Ascending aorta (tissue), 2 donors: ENCODE measurements around the gene SPINT2. TPM values are rescaled to one million over a fixed set of nuclear protein-coding genes. Genes with fewer than 3 reads are reported as not detected.

Source experiments
- DNase-seq, 2 donors: peaks; one replicate each; pipeline ENCODE4 v3.0.0-alpha.2; 2019; ENCODE audit warnings: low spot score in 2 of 2
- H3K27ac ChIP-seq, 2 donors: fragments of 200-600 bp; sonication (generic); one replicate each; pipeline ENCODE4 v1.5.1; 2016 to 2017; ENCODE audit warnings: mild to moderate bottlenecking in 1 of 2
- H3K27me3 ChIP-seq: fragments of 200-600 bp; sonication (generic); one replicate; pipeline ENCODE4 v1.5.1; 2017
- H3K36me3 ChIP-seq, 2 donors: fragments of 200-600 bp; sonication (generic); one replicate each; pipeline ENCODE4 v1.5.1; 2016
- H3K4me1 ChIP-seq, 2 donors: fragments of 200-600 bp; sonication (generic); one replicate each; pipeline ENCODE4 v1.5.1; 2016 to 2017; ENCODE audit warnings: mild to moderate bottlenecking in 1 of 2
- H3K4me3 ChIP-seq, 2 donors: fragments of 200-600 bp; sonication (generic); one replicate each; pipeline ENCODE4 v1.5.1; 2016 to 2017; ENCODE audit warnings: mild to moderate bottlenecking in 1 of 2
- H3K9me3 ChIP-seq, 2 donors: fragments of 200-600 bp; sonication (generic); one replicate each; pipeline ENCODE4 v1.5.1; 2016
- intact Hi-C: fragments of 100-400 bp; cut with DNase I; formaldehyde crosslinking; loops from one replicate; pipeline ENCODE4 v1.15.1; 2023
- total RNA-seq: library from RNA; depleted of rRNA; stranded (reverse); fragments of >200 nt; gene quantifications from one replicate; pipeline ENCODE4 v1.1.0, GENCODE V29; 2016
- TF ChIP-seq, protein P1 (sequence below), 3 experiments: fragments of 200-600 bp in 2 of 3; fragments of 450-650 bp in 1 of 3; sonication (generic) in 2 of 3; IDR thresholded peaks; one replicate each; pipeline ENCODE4 v1.5.1; 2016 to 2019; ENCODE audit warnings: antibody characterized with exemption in 3 of 3, mild to moderate bottlenecking in 1 of 3, moderate library complexity in 1 of 3

SPINT2 gene, protein sequence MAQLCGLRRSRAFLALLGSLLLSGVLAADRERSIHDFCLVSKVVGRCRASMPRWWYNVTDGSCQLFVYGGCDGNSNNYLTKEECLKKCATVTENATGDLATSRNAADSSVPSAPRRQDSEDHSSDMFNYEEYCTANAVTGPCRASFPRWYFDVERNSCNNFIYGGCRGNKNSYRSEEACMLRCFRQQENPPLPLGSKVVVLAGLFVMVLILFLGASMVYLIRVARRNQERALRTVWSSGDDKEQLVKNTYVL
- total RNA-seq, result 193 TPM

GRCh38 chr19:38264486-38265212, at the start of gene SPINT2:
TSS of gene SPINT2 (plus strand) at chr19:38264573. CDS start at chr19:38264893, 320 bp downstream.
- Histone ChIP-seq H3K27ac (peak within 1 kb of the TSS; percentile 98), H3K4me3 (peak within 1 kb of the TSS; percentile 65 to 76), H3K4me1 (peaks cover 7 to 38% of the 10 kb centered on the region in 2 donors), H3K36me3 (no peaks in the 10 kb centered on the region), H3K9me3 (no peaks in the 10 kb centered on the region), H3K27me3 (no peaks in the 10 kb centered on the region)
- intact Hi-C loops, result loop anchor here (1.0 to 2.0 kb wide), 3 partner anchors 8 to 52 kb away; partner anchors contain the start of gene PPP1R14A
- TF ChIP-seq, protein P1, sequence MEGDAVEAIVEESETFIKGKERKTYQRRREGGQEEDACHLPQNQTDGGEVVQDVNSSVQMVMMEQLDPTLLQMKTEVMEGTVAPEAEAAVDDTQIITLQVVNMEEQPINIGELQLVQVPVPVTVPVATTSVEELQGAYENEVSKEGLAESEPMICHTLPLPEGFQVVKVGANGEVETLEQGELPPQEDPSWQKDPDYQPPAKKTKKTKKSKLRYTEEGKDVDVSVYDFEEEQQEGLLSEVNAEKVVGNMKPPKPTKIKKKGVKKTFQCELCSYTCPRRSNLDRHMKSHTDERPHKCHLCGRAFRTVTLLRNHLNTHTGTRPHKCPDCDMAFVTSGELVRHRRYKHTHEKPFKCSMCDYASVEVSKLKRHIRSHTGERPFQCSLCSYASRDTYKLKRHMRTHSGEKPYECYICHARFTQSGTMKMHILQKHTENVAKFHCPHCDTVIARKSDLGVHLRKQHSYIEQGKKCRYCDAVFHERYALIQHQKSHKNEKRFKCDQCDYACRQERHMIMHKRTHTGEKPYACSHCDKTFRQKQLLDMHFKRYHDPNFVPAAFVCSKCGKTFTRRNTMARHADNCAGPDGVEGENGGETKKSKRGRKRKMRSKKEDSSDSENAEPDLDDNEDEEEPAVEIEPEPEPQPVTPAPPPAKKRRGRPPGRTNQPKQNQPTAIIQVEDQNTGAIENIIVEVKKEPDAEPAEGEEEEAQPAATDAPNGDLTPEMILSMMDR (IDR thresholded peaks at IDR 0.05), result no peak
- DNase-seq, result no peak

DNA sequence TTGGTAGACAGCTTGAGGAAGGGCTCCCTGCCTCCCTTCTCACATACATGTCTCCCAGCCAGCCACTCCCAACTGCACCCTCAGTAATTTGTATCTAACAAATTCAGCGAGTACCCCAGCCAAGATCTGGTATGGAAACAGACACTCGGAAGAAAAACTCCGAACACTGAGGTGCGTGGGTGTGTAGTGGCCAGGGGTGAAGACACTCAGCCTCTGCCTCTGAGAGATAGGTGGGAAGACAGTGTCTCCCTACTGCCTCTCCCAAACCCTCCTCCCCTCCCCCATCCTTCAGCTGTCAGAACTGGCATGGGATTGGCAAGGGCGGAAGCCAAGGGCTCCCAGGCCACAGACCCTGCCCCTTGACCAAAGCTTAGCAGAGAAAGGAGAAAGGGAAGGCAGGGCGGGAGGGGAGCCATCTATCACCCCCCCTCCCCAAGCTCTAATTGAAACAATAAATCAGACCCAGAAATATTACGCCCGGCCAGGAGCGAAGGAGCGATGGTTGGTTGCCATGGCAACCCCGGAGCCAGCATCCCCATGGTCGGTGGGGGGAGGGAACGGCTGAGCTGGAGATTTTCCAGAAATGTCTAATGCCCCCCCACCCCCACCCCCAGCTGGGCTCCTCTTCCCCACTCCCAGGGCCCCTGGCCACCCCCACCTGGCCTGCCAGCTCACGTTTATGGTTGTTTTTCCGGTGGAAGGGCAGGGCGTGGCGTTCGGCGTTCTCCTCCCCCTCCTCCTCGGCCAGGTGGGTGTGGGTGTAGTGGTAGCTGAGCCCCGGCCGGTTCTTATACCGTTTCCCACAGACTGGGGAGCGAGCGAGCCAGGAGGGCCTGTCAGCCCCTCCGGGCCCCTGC, 47.4 kb upstream of the SPINT2 start:
- Histone ChIP-seq H3K27ac (no peak overlapping the region), H3K4me1 (no peaks in the 10 kb centered on the region), H3K36me3 (no peaks in the 10 kb centered on the region), H3K9me3 (no peaks in the 10 kb centered on the region), H3K27me3 (no peaks in the 10 kb centered on the region), H3K4me3 (no peak overlapping the region)
- no peak for DNase-seq
- TF ChIP-seq, protein P1 (IDR thresholded peaks at IDR 0.05), result no peak
- intact Hi-C loops, result no loop called here

DNA sequence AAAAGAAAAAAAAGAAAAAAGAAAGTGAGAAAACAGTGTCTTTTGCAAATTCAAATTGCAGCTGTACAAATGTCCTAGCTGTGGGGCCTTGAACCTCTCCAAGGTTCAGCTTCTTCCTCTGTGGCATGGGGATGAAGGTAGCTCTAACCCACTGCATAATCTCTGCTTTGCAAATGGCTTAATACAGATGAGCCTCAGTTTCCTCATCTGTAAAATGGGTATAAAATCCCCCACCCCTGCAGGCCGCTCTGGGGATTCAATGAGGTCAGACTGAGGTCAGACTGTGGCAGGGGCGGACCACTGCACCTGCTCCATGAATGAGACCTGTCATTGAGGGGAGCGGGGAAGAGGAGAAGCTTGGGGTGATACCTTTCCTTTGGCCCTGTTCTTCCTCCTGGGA, 46.2 kb upstream of the SPINT2 start:
- H3K36me3 ChIP-seq, result no peaks in the 10 kb centered on the region
- H3K27me3 ChIP-seq, result no peaks in the 10 kb centered on the region
- H3K4me1 ChIP-seq, result no peaks in the 10 kb centered on the region
- H3K27ac ChIP-seq, result no peak overlapping the region
- intact Hi-C loops, result no loop called here
- TF ChIP-seq, protein P1 (IDR thresholded peaks at IDR 0.05), result no peak
- no peak for DNase-seq
- H3K4me3 ChIP-seq, result no peak overlapping the region
- H3K9me3 ChIP-seq, result no peaks in the 10 kb centered on the region

GRCh38 chr19:38219221-38219620, 45.2 kb upstream of the SPINT2 start:
- no peaks in the 10 kb centered on the region for H3K36me3 ChIP-seq
- intact Hi-C loops, result no loop called here
- H3K27me3 ChIP-seq, result peaks cover 6% of the 10 kb centered on the region
- no peak for DNase-seq
- H3K9me3 ChIP-seq, result no peaks in the 10 kb centered on the region
- no peak overlapping the region for H3K27ac ChIP-seq
- peaks cover 3% of the 10 kb centered on the region in 2 donors for H3K4me1 ChIP-seq
- TF ChIP-seq, protein P1 (IDR thresholded peaks at IDR 0.05), result no peak
- no peak overlapping the region for H3K4me3 ChIP-seq

DNA sequence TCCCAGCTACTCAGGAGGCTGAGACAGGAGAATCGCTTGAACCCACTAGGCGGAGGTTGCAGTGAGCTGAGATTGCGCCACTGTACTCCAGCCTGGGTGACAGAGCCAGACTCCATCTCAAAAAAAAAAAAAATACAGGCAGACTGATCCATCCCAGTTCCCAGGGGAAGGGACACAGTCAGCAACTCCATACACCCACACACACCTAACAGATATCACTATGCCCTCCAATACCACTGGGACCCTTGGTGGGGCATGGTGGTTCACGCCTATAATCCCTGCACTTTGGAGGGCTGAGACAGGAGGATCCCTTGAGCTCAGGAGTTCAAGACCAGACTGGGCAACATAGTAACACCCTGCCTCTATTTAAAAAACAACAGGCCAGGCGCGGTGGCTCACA, 43.0 kb upstream of the SPINT2 start:
- Histone ChIP-seq H3K4me1 (peaks cover 3 to 4% of the 10 kb centered on the region in 2 donors), H3K27me3 (peaks cover 21% of the 10 kb centered on the region), H3K4me3 (no peak overlapping the region), H3K27ac (no peak overlapping the region), H3K36me3 (no peaks in the 10 kb centered on the region), H3K9me3 (no peaks in the 10 kb centered on the region)
- TF ChIP-seq, protein P1 (IDR thresholded peaks at IDR 0.05), result no peak
- intact Hi-C loops, result no loop called here
- no peak for DNase-seq
